AG08395 (cell line): ENCODE results near the gene AEBP1.
"Not testable (repeated sequence)": the region's sequence is repeated elsewhere in the genome, so short reads cannot be mapped to it uniquely, and the experiment has no call there.

Experiments used
- DNase-seq: peaks from one replicate; pipeline ENCODE4 v3.0.0; 2012; ENCODE audit warnings: mixed read lengths, low spot score

Gene AEBP1

GRCh38 chr7:44117801-44118429, 13.8 kb downstream of the AEBP1 start:
- no peak for DNase-seq

- DNase-seq = no peak
These were observed 15.8 kb downstream of the AEBP1 start for GRCh38 chr7:44119829-44120380.

DNA sequence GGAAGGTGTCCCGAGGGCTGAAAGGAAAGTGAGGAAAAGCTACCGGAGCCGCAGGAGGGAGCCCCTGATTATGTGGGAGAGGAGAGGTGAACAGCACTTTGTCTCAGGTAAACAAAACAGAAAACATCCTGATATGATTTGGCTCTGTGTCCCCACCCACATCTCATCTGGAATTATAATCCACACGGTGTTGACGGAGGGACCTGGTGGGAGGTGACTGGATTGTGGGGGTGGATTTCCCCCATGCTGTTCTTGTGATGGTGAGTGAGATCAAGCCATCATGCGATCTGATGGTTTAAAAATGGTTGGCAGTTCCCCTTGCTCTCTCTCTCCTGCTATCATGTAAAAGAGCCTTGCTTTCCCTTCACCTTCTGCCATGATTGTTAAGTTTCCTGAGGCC, 16.2 kb downstream of the AEBP1 start:
- no peak for DNase-seq

DNA sequence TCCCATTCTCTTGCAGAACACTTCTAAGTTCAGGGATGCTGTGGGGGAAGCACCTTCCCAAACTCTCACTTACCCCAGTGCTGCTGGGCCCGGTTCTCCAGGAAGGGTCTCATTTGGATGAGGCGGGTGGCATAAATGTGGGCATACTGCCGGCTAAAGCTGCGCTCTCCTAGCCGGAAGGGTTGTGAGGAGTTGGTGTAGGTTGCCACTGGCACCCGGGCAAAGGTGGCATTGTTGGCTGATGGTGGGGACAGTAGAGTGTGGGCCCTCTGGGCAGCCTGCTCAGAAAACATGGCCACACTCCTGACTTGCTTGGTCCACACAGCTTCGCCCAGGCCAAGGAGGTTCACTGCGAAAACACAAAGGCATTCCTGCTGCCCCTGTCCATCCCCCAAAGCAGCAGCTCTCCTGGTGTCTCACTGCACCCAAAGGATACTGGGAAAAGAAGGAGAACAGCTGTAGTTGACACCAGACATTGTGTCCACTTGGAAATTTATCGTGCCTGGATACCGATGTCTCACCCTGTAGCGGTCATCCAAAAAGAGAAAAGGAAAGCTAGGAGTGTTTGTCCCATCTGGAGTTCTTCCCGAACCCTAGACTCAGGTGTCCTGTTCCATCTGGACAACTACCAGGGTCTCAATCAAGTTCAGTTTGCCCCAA, 17.7 kb downstream of the AEBP1 start:
- DNase-seq = no peak

DNA sequence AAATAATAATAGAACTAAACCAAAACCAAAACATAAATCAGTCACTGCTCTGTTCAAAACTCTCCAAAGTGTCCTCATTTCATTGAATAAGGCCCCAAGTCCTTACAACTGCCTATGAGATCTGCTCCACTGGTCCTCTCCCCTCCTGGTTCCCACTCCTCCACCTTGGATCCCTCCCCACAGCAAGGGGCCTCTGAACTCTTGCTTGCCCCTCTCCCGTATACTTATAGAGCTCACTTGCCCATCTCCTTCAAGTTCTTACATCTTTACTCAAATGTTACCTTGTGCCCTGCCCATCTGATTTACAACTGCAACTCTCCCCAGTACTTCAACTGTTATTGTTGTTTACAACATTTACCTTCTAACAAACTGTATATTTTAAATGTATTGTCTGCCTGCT, 18.4 kb downstream of the AEBP1 start:
- no peak for DNase-seq

DNA sequence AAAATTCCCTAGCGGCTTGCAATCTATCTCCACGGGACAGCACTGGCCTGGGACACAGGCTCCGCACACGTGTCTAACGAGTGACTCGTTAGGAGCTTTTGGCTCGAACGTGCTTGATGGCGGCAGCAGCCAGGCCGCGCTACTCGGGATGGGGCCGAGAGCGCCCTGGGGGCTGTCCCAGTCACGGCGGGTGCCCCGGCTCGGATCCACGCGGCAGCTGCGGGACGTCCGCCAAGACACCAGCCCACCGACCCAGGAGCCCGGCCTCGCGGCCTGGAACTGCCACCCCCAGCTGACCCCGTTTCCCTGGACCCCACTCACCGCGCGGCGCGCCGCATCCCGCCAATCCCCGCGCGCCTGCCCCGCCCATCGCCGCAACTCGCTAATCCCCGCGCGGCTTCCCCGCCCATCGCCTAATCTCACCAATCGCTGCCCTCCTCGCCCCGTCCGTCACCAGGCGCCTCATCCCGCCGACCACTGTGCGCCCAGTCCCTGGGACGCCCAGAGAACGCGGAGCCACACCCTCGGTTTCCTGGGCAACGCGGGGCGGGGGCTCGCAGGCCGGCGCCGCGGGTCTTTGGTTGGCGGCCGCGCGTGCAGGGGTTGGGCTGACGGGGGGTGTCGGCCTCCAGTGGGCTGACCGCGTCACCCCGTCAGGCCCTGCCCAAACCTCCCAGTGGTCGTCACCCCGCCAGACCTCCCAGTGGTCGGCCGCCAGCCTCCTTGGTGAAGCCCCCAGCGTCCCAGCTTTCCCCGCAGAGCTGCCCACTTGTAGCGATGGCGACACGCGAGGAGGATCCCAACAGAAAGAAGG, 19.3 kb downstream of the AEBP1 start, which contains the start of gene POLD2:
Gene POLD2 (minus strand): TSS at position 359 of the 814 bp plus-strand sequence. CDS start 1,495 bp downstream, outside the sequence.
- DNase-seq = peak; percentile 99

GRCh38 chr7:44124822-44125202, 20.7 kb downstream of the AEBP1 start:
- DNase-seq = no peak

DNA sequence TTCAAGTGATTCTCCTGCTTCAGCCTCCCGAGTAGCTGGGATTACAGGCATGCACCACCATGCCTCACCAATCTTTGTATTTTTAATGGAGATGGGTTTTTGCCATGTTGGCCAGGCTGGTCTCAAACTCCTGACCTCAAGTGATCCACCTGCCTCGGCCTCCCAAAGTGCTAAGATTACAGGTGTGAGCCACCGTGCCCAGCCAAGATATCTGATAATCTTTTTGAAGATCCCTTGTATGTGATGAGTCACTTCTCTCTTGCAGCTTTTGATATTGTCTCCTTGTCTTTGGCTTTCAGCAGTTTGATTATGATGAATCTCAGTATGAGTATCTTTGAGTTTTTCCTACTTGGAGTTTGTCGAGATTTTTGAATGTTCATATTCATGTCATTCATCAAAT, 22.4 kb downstream of the AEBP1 start:
- DNase-seq = not testable (repeated sequence)

- no peak for DNase-seq
These were observed 23.0 kb downstream of the AEBP1 start for GRCh38 chr7:44127161-44127560.

GRCh38 chr7:44128721-44129582, 24.8 kb downstream of the AEBP1 start:
- DNase-seq = no peak

- DNase-seq = no peak
These were observed 27.3 kb downstream of the AEBP1 start for GRCh38 chr7:44131173-44132029.

GRCh38 chr7:44132039-44132438, 27.9 kb downstream of the AEBP1 start:
- no peak for DNase-seq

DNA sequence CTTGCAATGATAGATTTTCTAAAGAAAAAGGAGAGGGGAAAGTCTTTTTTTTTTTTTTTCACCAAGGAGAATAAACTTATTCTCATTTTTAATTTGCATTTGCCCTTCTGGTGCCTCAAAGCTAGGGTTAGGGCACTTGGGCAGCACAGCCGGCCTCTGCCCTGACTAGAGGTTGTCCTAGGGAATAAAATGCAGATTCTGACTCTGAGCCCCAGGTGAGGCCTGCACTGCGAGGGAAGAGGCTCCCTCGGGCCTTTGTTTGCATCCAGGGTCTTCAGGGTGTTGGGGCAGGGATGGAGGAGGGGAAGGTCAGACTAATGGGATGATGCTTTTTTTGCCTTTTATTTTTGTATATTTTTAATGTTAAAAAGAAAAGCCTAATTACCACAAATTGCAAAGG, 29.1 kb downstream of the AEBP1 start:
- DNase-seq = no peak

DNA sequence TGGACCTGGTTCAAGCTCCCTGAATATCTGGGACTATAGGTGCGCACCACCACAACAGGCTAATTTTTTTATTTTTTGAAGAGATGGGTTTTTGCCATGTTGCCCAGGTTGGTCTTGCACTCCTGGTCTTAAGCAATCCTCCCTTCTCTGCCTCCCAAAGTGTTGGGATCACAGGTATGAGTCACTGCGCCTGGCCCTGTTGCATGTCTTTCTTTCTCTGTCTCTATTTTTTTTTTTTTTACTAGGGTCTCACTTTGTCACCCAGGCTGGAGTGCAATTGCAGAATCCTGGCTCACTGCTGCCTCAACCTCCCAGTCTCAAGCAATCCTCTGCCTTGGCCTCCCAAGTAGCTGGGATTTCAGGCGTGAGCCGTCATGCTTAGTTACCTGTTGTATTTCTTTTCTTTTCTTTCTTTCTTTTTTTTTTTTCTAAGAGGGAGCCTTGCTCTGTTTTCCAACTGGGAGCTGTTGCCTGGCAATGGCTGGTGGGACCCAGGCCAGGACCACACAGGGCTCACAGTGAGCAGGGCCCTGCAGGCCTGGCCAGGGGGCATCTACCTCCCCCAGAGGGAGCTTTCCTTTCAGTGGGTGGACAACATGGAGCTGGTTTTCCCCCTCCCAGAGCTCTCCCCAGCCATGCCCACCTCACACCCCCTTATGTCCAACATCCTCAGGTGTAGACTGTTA, 30.9 kb downstream of the AEBP1 start:
- no peak for DNase-seq

GRCh38 chr7:44136731-44137130, 32.6 kb downstream of the AEBP1 start:
- DNase-seq = no peak

DNA sequence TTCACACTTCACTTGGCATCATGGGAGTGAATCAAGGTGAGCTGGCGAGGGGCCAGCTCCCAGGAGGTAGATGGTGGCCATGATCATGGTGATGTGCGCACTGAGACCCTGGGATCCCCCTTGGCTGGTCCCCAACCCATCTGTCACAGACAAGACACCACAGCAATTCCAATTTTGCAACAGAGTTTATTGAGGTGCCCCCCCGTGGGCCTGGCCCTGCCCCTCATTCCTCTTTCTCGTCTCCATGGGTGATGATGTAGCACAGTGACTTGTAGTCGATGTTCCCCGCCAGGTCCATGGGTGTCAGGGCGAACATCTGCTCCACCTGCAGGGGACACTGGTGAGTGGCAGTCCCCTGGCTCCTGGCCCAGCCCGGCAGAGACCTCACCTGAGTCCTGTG, 34.6 kb downstream of the AEBP1 start:
- DNase-seq = no peak

DNA sequence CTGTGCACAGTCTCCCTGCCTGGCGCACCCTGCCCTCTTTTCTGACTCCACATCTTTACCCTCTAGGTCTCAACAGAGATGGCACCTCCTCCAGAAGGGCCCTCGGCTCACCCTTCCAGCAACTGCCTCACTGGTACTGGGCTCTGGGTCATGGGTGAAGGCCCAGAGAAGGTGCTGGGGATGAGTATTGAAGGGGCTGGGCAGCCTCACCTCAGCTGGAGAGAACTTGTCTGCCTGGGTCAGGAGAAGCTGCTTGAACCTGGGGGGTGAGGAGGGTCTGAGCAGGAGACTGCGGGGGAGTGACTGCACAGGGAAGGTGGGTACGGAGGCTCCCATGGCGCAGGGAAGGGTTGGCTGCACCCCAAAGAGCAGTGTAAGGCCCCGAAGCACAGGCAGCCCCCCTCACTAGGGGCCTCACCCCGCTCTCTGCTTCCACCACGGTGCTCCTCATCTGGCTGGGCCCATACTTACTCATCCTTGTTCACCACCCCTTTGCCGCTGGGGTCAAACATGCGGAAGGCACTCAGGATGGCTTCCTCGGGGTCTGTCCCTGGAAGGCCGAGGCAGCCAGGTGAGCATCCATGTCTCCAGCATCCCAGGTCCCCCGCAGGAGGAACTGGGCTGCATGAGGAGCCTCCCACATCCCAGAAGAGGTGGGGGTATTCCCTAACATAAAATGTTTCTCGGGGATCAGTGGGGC, 35.3 kb downstream of the AEBP1 start:
- no peak for DNase-seq

GRCh38 chr7:44140341-44140740, 36.2 kb downstream of the AEBP1 start:
- no peak for DNase-seq

DNA sequence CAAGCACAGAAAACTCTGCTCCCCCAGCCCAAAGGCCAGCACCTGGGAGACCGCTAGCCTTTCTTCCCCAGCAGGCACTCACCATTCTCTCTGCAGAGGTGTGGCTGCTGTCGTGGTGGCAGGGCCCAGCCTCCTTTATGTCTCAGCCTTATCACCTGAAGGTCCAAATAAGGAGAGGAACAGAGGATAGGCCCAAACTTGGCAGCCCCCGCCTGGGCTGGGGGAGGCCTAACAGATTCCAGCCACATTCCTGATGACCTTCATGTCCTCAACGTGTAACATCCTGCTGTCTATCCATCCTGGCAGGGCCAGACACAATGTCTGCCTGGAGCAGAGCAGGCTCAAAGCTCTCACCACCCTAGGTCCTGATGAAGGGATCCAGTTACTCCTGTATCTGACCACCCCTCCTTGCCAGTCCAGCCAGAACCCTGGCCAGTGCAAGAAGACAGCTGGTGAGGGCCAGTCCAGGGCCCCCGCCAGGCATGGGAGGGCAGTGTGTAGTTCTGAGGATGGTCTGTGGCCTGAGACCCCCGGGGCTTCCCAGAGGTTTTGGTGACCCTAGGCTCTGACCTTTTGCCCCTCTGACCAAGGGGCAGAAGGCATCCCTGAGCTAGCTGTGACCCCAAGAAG, 37.2 kb downstream of the AEBP1 start, which contains the start of gene MYL7:
Gene MYL7 (minus strand): TSS at position 112 of the 630 bp plus-strand sequence. CDS start 27 bp downstream, at position 85.
- DNase-seq = no peak
